ENCODE measurements around the gene MAP3K3.

The MAP3K3 gene

DNA sequence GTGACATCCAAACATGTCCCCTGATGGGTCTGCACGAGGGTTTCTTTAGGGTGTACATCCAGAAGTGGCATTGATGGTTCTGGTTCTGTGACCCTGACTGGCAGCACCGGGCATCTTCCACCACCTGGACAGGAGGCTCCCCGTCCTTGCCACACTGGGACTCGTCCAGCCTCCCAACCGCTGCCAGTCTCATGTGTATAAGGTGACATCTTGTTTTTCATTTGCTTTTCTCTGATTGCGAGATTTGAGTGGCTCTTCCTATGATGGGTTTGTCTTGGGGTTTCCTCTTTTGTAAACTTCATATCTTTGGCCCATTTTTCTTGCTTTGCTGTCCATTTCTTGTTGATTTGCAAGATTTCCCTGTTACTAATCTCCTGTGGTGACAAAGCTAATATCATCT lies 86.9 kb downstream of the MAP3K3 start (continued):
- TF ChIP-seq, protein P1, sequence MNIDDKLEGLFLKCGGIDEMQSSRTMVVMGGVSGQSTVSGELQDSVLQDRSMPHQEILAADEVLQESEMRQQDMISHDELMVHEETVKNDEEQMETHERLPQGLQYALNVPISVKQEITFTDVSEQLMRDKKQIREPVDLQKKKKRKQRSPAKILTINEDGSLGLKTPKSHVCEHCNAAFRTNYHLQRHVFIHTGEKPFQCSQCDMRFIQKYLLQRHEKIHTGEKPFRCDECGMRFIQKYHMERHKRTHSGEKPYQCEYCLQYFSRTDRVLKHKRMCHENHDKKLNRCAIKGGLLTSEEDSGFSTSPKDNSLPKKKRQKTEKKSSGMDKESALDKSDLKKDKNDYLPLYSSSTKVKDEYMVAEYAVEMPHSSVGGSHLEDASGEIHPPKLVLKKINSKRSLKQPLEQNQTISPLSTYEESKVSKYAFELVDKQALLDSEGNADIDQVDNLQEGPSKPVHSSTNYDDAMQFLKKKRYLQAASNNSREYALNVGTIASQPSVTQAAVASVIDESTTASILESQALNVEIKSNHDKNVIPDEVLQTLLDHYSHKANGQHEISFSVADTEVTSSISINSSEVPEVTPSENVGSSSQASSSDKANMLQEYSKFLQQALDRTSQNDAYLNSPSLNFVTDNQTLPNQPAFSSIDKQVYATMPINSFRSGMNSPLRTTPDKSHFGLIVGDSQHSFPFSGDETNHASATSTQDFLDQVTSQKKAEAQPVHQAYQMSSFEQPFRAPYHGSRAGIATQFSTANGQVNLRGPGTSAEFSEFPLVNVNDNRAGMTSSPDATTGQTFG (tag by site-specific recombination; IDR thresholded peaks at IDR 0.05; ENCODE audit: borderline replicate concordance): no peak
- no peak for TF ChIP-seq ZNF292 (tag by site-specific recombination; IDR thresholded peaks at IDR 0.05; ENCODE audit: borderline replicate concordance, low read depth)
- no peak for TF ChIP-seq IKZF3 (tag by site-specific recombination; IDR thresholded peaks at IDR 0.05)

DNA sequence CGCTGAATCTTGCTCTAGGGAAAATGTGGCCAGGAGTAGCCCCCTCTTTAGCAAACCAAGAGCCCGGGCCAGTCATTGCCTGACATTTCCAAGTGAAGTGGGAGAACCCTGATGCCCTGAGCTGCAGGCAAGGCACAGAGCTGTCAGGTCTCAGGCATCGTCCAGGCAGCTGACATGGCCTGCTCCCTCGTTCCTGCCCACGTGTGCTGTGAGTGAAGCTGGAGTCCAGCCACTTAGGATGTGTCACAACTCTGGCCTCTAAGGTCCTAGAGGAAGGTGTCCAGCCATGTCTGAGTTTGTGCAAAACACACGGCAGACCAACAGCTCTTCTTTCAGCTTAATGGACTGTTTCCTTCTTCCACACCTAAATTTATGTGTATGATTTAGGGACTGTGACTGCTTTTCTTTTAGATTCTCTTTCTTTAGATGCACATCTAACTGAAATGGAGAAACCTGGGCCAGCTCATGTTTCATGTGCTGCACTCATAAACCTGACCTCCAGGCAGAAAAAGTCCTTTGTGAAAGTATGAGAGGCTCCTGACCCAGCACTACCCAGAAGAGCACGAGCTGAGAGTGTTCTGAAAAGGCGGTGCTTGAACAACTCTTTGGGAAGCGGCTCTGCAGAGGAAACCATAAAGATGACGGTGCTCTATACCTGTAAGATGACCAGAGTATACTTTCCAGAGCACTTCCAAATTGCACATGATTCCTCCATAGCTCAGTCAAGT lies 92.5 kb downstream of the MAP3K3 start:
- Histone ChIP-seq H3K4me3 (ENCODE audit: low read depth, low read length) (no peak overlapping the region), H3K4me1 (ENCODE audit: control insufficient read depth, insufficient read depth, low read length) (0 out of 2 replicates have a peak, but pooled peaks cover 2% of the 10 kb centered on the region), H3K9me3 (ENCODE audit: control insufficient read depth, insufficient read depth, low read depth, low read length) (no peaks in the 10 kb centered on the region), H3K27ac (ENCODE audit: extremely low read depth, low read depth, low read length) (0 out of 2 replicates have a peak overlapping the region, but pooled peaks have one; percentile 5), H3K36me3 (ENCODE audit: control insufficient read depth in 2 of 2, insufficient read depth in 1 of 2, low read length in 2 of 2) (peaks cover 28 to 60% of the 10 kb centered on the region in 2 experiments)
- POLR2A ChIA-PET: interaction anchor here (0.8 kb wide), 1 partner anchor 9 kb away, joined by 3 read pairs; no protein-coding TSS in a partner anchor
- CTCF ChIA-PET: interaction anchor here (0.6 to 2.7 kb wide), 4 partner anchors 9 to 289 kb away, joined by 3 to 9 read pairs (median 3); no protein-coding TSS in a partner anchor
- TF ChIP-seq ZNF48 (tag by site-specific recombination; IDR thresholded peaks at IDR 0.05) (no peak), ZNF37A (tag by site-specific recombination; IDR thresholded peaks at IDR 0.05) (no peak), ZNF626 (tag by site-specific recombination; IDR thresholded peaks at IDR 0.05) (no peak), ZNF266 (tag by site-specific recombination; IDR thresholded peaks at IDR 0.05; ENCODE audit: low read depth) (no peak), ZFP41 (tag by site-specific recombination; IDR thresholded peaks at IDR 0.05; ENCODE audit: borderline replicate concordance) (no peak), ZSCAN23 (tag by site-specific recombination; IDR thresholded peaks at IDR 0.05) (no peak), ZNF658 (tag by site-specific recombination; IDR thresholded peaks at IDR 0.05) (no peak)
- TF ChIP-seq, protein P2, sequence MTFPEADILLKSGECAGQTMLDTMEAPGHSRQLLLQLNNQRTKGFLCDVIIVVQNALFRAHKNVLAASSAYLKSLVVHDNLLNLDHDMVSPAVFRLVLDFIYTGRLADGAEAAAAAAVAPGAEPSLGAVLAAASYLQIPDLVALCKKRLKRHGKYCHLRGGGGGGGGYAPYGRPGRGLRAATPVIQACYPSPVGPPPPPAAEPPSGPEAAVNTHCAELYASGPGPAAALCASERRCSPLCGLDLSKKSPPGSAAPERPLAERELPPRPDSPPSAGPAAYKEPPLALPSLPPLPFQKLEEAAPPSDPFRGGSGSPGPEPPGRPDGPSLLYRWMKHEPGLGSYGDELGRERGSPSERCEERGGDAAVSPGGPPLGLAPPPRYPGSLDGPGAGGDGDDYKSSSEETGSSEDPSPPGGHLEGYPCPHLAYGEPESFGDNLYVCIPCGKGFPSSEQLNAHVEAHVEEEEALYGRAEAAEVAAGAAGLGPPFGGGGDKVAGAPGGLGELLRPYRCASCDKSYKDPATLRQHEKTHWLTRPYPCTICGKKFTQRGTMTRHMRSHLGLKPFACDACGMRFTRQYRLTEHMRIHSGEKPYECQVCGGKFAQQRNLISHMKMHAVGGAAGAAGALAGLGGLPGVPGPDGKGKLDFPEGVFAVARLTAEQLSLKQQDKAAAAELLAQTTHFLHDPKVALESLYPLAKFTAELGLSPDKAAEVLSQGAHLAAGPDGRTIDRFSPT (tag by site-specific recombination; IDR thresholded peaks at IDR 0.05): no peak
- TF ChIP-seq, protein P3, sequence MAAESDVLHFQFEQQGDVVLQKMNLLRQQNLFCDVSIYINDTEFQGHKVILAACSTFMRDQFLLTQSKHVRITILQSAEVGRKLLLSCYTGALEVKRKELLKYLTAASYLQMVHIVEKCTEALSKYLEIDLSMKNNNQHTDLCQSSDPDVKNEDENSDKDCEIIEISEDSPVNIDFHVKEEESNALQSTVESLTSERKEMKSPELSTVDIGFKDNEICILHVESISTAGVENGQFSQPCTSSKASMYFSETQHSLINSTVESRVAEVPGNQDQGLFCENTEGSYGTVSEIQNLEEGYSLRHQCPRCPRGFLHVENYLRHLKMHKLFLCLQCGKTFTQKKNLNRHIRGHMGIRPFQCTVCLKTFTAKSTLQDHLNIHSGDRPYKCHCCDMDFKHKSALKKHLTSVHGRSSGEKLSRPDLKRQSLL (tag by site-specific recombination; IDR thresholded peaks at IDR 0.05): no peak
- TF ChIP-seq, protein P4, sequence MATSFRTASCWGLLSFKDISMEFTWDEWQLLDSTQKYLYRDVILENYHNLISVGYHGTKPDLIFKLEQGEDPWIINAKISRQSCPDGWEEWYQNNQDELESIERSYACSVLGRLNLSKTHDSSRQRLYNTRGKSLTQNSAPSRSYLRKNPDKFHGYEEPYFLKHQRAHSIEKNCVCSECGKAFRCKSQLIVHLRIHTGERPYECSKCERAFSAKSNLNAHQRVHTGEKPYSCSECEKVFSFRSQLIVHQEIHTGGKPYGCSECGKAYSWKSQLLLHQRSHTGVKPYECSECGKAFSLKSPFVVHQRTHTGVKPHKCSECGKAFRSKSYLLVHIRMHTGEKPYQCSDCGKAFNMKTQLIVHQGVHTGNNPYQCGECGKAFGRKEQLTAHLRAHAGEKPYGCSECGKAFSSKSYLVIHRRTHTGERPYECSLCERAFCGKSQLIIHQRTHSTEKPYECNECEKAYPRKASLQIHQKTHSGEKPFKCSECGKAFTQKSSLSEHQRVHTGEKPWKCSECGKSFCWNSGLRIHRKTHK (tag by site-specific recombination; IDR thresholded peaks at IDR 0.05): no peak

DNA sequence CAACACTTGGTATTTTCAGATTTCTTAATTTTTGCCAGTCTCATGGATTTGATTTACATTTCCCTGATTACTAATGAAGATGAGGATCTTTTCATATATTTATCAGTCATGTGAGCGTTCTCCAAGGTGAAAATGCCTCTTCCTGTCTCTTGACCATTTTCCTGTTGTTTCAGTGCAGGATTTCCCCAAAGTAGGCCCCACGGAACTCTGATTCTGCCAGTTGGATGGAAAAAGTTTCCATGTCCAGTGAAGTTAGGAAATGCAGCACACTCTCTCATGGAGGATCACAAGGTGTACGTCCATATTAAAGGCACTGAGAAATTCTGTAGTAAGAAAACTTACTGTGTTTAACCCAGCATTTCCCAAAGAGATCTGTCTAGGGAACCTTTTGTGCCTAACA lies 94.2 kb downstream of the MAP3K3 start:
- Histone ChIP-seq H3K27ac (ENCODE audit: extremely low read depth, low read depth, low read length) (no peak overlapping the region), H3K4me1 (ENCODE audit: control insufficient read depth, insufficient read depth, low read length) (0 out of 2 replicates have a peak, but pooled peaks cover 2% of the 10 kb centered on the region), H3K9me3 (ENCODE audit: control insufficient read depth, insufficient read depth, low read depth, low read length) (no peaks in the 10 kb centered on the region), H3K4me3 (ENCODE audit: low read depth, low read length) (no peak overlapping the region), H3K36me3 (ENCODE audit: control insufficient read depth in 2 of 2, insufficient read depth in 1 of 2, low read length in 2 of 2) (peaks cover 21 to 44% of the 10 kb centered on the region in 2 experiments)
- POLR2A ChIA-PET: interaction anchor here (1.1 kb wide), 1 partner anchor 94 kb away, joined by 4 read pairs; the partner anchor contains the start of gene MAP3K3
- TF ChIP-seq, protein P5, sequence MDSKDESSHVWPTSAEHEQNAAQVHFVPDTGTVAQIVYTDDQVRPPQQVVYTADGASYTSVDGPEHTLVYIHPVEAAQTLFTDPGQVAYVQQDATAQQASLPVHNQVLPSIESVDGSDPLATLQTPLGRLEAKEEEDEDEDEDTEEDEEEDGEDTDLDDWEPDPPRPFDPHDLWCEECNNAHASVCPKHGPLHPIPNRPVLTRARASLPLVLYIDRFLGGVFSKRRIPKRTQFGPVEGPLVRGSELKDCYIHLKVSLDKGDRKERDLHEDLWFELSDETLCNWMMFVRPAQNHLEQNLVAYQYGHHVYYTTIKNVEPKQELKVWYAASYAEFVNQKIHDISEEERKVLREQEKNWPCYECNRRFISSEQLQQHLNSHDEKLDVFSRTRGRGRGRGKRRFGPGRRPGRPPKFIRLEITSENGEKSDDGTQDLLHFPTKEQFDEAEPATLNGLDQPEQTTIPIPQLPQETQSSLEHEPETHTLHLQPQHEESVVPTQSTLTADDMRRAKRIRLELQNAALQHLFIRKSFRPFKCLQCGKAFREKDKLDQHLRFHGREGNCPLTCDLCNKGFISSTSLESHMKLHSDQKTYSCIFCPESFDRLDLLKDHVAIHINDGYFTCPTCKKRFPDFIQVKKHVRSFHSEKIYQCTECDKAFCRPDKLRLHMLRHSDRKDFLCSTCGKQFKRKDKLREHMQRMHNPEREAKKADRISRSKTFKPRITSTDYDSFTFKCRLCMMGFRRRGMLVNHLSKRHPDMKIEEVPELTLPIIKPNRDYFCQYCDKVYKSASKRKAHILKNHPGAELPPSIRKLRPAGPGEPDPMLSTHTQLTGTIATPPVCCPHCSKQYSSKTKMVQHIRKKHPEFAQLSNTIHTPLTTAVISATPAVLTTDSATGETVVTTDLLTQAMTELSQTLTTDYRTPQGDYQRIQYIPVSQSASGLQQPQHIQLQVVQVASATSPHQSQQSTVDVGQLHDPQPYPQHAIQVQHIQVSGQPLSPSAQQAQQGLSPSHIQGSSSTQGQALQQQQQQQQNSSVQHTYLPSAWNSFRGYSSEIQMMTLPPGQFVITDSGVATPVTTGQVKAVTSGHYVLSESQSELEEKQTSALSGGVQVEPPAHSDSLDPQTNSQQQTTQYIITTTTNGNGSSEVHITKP (tag by site-specific recombination; IDR thresholded peaks at IDR 0.05): no peak
- TF ChIP-seq ZNF121 (tag by site-specific recombination; IDR thresholded peaks at IDR 0.05): no peak
- CTCF ChIA-PET: interaction anchor here (0.6 to 1.0 kb wide), 2 partner anchors 20 to 291 kb away, joined by 3 to 4 read pairs; no protein-coding TSS in a partner anchor

All from HEK293 (cell line).